ENCODE measurements around the gene PRKAR1B. TPM values are rescaled to one million over a fixed set of nuclear protein-coding genes. Genes with fewer than 3 reads are reported as not detected.

The PRKAR1B gene
- total and polyA plus RNA-seq, 7 donors = 1.4 to 4.6 (median 1.9) TPM

DNA sequence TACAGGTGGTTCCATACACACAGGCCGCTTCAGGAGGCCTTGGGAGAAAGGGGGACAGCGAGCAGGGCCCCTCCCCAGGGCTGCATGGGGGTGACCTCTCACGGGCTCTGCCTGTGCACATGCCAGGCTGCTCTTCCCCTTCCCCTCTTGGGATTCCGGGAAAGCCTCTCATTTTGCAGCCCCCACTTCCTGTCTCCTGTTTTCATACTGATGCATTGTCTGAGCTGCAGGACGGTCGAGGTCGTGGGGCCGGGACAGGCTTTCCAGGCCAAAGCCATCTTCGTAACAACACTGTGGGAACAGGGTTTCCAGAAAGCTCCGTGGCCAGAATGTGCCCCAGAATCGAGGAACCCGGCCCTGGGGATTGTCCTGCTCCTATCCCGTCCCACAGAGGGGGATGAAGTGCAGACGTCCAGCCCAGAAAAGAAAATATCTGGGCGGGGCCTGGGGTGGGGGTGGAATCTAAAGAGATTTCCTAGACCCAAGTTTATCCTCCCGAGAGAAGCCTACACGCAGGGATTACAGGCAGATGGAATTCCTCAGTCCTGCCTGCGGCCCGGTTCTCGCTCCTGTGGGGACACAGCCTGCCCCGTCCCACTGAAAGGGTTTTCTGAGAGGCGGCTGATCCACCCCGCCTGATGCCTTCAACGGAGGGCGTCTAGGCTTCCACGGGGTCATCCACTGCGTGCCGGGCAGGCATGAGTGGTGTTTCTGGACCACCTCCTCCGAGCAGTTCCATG lies 30.1 kb downstream of the PRKAR1B start:
- no peak overlapping the region for H3K4me3 ChIP-seq
- TF ChIP-seq CTCF (IDR thresholded peaks at IDR 0.05) = no peak
- no peaks in the 10 kb centered on the region for H3K36me3 ChIP-seq (ENCODE audit: insufficient read depth in 1 of 2, low read depth in 1 of 2)
- H3K27me3 ChIP-seq (ENCODE audit: insufficient read depth in 3 of 3, low read length in 2 of 3) = no peaks in the 10 kb centered on the region
- 67 to 78% (median 74%) methylated on average over 29 of the region's 29 CpGs for WGBS, 3 donors
- DNase-seq (no peak), ATAC-seq (no peak)
- intact Hi-C loops (cut with DNase I) = no loop called here
- H3K27ac ChIP-seq = no peak overlapping the region
- no peaks in the 10 kb centered on the region for H3K4me1 ChIP-seq
- no peaks in the 10 kb centered on the region for H3K9me3 ChIP-seq

- Histone ChIP-seq H3K27me3 (ENCODE audit: insufficient read depth in 3 of 3, low read length in 2 of 3) (no peaks in the 10 kb centered on the region), H3K4me1 (no peaks in the 10 kb centered on the region), H3K9me3 (no peaks in the 10 kb centered on the region), H3K4me3 (no peak overlapping the region), H3K36me3 (ENCODE audit: insufficient read depth in 1 of 2, low read depth in 1 of 2) (no peaks in the 10 kb centered on the region), H3K27ac (no peak overlapping the region)
- WGBS, 3 donors = 86 to 89% (median 86%) methylated on average over 9 of the region's 9 CpGs
- no peak for TF ChIP-seq CTCF (IDR thresholded peaks at IDR 0.05)
- intact Hi-C loops (cut with DNase I) = no loop called here
- DNase-seq (no peak), ATAC-seq (no peak)
These were observed 30.7 kb downstream of the PRKAR1B start for GRCh38 chr7:696426-696811.

DNA sequence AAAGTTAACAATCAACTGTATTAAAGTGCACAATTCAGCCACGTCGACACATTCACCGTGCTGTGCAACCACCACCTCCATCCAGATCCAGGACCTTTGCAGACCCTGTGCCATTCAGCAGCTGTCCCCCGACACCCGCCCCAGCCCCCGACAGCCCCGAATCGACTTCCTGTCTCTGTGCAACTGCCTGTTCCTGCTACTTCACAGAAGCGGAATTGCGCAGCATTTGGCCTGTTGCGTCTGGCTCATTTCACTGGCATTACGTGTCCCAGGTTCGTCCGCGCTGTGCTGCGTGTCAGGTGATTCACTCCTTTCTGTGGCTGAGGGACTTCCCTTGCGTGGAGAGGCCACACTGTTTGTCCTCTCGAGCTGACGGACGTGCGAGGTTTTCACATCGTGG lies 33.8 kb downstream of the PRKAR1B start:
- intact Hi-C loops (cut with DNase I) = no loop called here
- no peaks in the 10 kb centered on the region for H3K27me3 ChIP-seq (ENCODE audit: insufficient read depth in 3 of 3, low read length in 2 of 3)
- DNase-seq (peak in 1 of 2 donors; percentile 39), ATAC-seq (no peak)
- WGBS, 3 donors = 94 to 96% (median 95%) methylated on average over 22 of the region's 22 CpGs
- no peak for TF ChIP-seq CTCF (IDR thresholded peaks at IDR 0.05)
- no peaks in the 10 kb centered on the region for H3K4me1 ChIP-seq
- no peak overlapping the region for H3K4me3 ChIP-seq
- H3K36me3 ChIP-seq (ENCODE audit: insufficient read depth in 1 of 2, low read depth in 1 of 2) = no peaks in the 10 kb centered on the region
- no peak overlapping the region for H3K27ac ChIP-seq
- no peaks in the 10 kb centered on the region for H3K9me3 ChIP-seq

- WGBS, 3 donors = 92 to 95% (median 94%) methylated on average over 25 of the region's 25 CpGs
- Histone ChIP-seq H3K27me3 (ENCODE audit: insufficient read depth in 3 of 3, low read length in 2 of 3) (no peaks in the 10 kb centered on the region), H3K4me1 (no peaks in the 10 kb centered on the region), H3K4me3 (no peak overlapping the region), H3K36me3 (ENCODE audit: insufficient read depth in 1 of 2, low read depth in 1 of 2) (no peaks in the 10 kb centered on the region), H3K9me3 (peaks cover 10% of the 10 kb centered on the region), H3K27ac (no peak overlapping the region)
- DNase-seq (peak in 1 of 2 donors; percentile 31), ATAC-seq (no peak)
- TF ChIP-seq CTCF (IDR thresholded peaks at IDR 0.05) = no peak
- intact Hi-C loops (cut with DNase I) = no loop called here
These were observed 35.6 kb downstream of the PRKAR1B start for GRCh38 chr7:691361-692045.

Data from psoas muscle (tissue), 8 donors.